Gastroesophageal sphincter (tissue), 4 donors: Measurements from ENCODE around the gene CCDC81. TPM values are rescaled to one million over a fixed set of nuclear protein-coding genes. Genes with fewer than 3 reads are reported as not detected.
"Not testable (repeated sequence)": the region's sequence is repeated elsewhere in the genome, so short reads cannot be mapped to it uniquely, and the experiment has no call there.

Experiments
- ATAC-seq: fragments of 150-250 bp; one replicate; pipeline ENCODE4 v1.9.1; 2016; ENCODE audit warnings: mild to moderate bottlenecking, moderate library complexity
- H3K27ac ChIP-seq, 4 donors: fragments of 200-600 bp; sonication (generic) in 3 of 4; 1 replicate in 3 of 4; 2 replicates in 1 of 4; pipeline ENCODE4 v1.5.1; 2016 to 2019
- H3K27me3 ChIP-seq: fragments of 200-600 bp; sonication (generic); one replicate; pipeline ENCODE4 v1.5.1; 2019
- H3K36me3 ChIP-seq, 2 donors: fragments of 200-600 bp; sonication (generic); one replicate each; pipeline ENCODE4 v1.5.1; 2019; ENCODE audit warnings: control low read depth in 1 of 2
- H3K4me1 ChIP-seq, 3 donors: fragments of 200-600 bp; sonication (generic); 1 replicate in 2 of 3; 2 replicates in 1 of 3; pipeline ENCODE4 v1.5.1; 2016 to 2019; ENCODE audit warnings: control low read depth in 2 of 3
- H3K4me3 ChIP-seq, 2 donors: fragments of 200-600 bp; sonication (generic); one replicate each; pipeline ENCODE4 v1.5.1; 2019; ENCODE audit warnings: mild to moderate bottlenecking in 1 of 2, moderate library complexity in 1 of 2
- H3K9me3 ChIP-seq, 3 donors: fragments of 200-600 bp; sonication (generic); one replicate each; pipeline ENCODE4 v1.5.1; 2017 to 2019; ENCODE audit warnings: control low read depth in 2 of 3
- EP300 ChIP-seq: sonication (generic); formaldehyde crosslinking; IDR thresholded peaks from one replicate; pipeline ENCODE4 v1.6.1; 2017; ENCODE audit warnings: antibody characterized with exemption, mild to moderate bottlenecking
- POLR2A ChIP-seq, 2 donors: fragments of 450-650 bp; IDR thresholded peaks; one replicate each; pipeline ENCODE4 v1.6.1; 2017; ENCODE audit warnings: antibody characterized with exemption in 2 of 2, mild to moderate bottlenecking in 2 of 2, moderate library complexity in 1 of 2
- POLR2AphosphoS5 ChIP-seq: sonication (generic); formaldehyde crosslinking; IDR thresholded peaks from one replicate; pipeline ENCODE4 v1.6.1; 2017; ENCODE audit warnings: antibody characterized with exemption
- WGBS, 2 donors: methylation state at CpG; one replicate each; pipeline ENCODE4 v1.1.5; 2018; ENCODE audit warnings: low coverage in 1 of 2; 5-methylcytosine and 5-hydroxymethylcytosine counted together
- total RNA-seq, 4 donors: library from RNA; depleted of rRNA; stranded (reverse); fragments of >200 nt; gene quantifications; one replicate each; pipeline ENCODE4 v1.1.0, GENCODE V29; 2016
- TF ChIP-seq, protein P1 (sequence below), 4 experiments: fragments of 200-600 bp in 2 of 4; fragments of 450-650 bp in 2 of 4; sonication (generic) in 1 of 4; IDR thresholded peaks; one replicate each; pipeline ENCODE4 v1.5.1; 2017 to 2019; ENCODE audit warnings: antibody characterized with exemption in 4 of 4, mild to moderate bottlenecking in 2 of 4, moderate library complexity in 2 of 4

CCDC81 gene
- total RNA-seq, result 1 to 10 TPM in 1 of 4 donors, under 1 TPM in 2, not detected in 1; 0.23 to 3.7 (median 0.40) TPM

DNA sequence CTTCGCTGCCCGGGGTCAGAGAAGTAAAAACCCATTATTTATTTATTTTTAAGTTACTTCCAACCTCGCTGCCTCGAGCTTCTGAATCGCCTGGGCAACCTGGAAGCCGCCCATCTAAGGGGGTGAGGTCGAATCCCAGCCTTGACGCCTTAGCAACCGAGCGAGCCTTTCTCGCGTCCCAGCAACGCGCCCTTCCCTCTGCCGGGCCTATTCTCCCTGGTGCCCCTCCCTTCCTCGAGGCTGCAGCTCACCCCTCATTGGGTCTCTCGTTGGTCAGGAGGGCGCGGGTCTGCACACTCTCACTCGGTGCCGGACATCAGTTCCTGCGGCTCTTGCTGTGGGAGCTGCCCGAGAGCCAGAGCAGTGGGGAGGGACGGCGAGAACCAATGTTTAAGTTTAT lies at the start of gene CCDC81:
TSS of gene CCDC81 (plus strand) at position 302 of the 400 bp plus-strand sequence. CDS start 277 bp downstream, outside the sequence.
- peaks cover 0 to 6% (median 0%) of the 10 kb centered on the region in 3 donors for H3K4me1 ChIP-seq
- TF ChIP-seq POLR2AphosphoS5, result no peak
- H3K36me3 ChIP-seq, result no peaks in the 10 kb centered on the region
- 5 to 7% methylated on average over 10 to 23 of the region's 25 CpGs for WGBS, 2 donors
- H3K9me3 ChIP-seq, result no peaks in the 10 kb centered on the region
- peak within 1 kb of the TSS in 1 of 2 donors; percentile 25 for H3K4me3 ChIP-seq
- no peak within 1 kb of the TSS for H3K27ac ChIP-seq
- H3K27me3 ChIP-seq, result no peaks in the 10 kb centered on the region
- no peak for ATAC-seq

DNA sequence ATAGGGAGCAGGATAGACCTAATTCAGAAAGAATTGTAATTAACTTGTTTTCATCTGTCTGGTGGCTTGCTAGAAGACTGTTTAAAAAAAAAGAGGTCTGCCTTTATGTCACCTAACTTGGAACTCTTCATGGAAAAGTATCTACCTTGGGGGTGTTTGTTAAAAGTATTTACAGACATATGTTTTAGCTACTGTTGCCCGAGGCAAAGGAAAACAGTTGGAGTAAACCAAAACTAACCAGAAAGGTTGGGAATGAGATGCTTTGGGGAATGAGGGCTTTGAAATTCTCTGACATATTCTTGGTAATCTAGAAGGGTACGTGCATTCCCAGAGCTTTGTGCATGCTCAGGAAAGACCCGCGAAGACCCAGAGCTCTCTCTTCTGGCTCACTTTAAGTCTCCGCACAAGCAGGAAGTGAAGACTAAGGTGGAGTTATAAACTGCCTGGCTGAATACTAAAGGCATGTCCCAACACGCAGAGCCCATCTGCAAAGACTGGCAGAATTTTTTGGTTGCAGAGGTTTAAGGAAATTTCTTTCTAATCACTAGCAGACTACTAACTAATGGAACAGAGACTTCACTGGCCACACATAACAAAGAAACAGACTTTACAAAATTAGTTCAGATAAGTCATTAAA lies 39.4 kb upstream of the CCDC81 start:
- no peak overlapping the region for H3K27ac ChIP-seq
- TF ChIP-seq, protein P1, sequence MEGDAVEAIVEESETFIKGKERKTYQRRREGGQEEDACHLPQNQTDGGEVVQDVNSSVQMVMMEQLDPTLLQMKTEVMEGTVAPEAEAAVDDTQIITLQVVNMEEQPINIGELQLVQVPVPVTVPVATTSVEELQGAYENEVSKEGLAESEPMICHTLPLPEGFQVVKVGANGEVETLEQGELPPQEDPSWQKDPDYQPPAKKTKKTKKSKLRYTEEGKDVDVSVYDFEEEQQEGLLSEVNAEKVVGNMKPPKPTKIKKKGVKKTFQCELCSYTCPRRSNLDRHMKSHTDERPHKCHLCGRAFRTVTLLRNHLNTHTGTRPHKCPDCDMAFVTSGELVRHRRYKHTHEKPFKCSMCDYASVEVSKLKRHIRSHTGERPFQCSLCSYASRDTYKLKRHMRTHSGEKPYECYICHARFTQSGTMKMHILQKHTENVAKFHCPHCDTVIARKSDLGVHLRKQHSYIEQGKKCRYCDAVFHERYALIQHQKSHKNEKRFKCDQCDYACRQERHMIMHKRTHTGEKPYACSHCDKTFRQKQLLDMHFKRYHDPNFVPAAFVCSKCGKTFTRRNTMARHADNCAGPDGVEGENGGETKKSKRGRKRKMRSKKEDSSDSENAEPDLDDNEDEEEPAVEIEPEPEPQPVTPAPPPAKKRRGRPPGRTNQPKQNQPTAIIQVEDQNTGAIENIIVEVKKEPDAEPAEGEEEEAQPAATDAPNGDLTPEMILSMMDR (IDR thresholded peaks at IDR 0.05), result no peak
- no peak for TF ChIP-seq EP300
- no peak for TF ChIP-seq POLR2A (IDR thresholded peaks at IDR 0.05)
- TF ChIP-seq POLR2AphosphoS5, result no peak
- 72 to 82% methylated on average over 4 of the region's 6 CpGs for WGBS, 2 donors
- H3K9me3 ChIP-seq, result no peaks in the 10 kb centered on the region
- no peak overlapping the region for H3K4me3 ChIP-seq
- no peak for ATAC-seq
- H3K36me3 ChIP-seq, result peaks cover 0 to 51% of the 10 kb centered on the region in 2 donors
- no peaks in the 10 kb centered on the region for H3K4me1 ChIP-seq
- no peaks in the 10 kb centered on the region for H3K27me3 ChIP-seq

DNA sequence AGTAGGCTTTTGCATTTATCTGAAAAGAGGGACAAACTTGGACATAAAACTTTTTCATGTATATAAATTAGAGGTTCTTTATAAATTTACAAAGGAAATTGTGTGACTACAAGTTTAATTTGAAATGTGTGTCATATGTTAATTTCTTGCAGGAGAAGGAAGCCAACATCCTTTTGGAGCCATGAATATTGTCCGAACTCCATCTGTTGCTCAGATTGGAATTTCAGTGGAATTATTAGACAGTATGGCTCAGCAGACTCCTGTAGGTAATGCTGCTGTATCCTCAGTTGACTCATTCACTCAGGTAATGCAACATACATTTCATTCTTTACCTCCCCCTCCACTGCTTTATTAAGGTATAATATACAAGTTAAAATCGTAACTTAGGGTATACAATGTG lies 37.5 kb upstream of the CCDC81 start:
- 79 to 97% methylated on average over 2 of the region's 2 CpGs for WGBS, 2 donors
- no peak for ATAC-seq
- TF ChIP-seq EP300 (no peak), POLR2AphosphoS5 (no peak), POLR2A (IDR thresholded peaks at IDR 0.05) (no peak)
- TF ChIP-seq, protein P1 (IDR thresholded peaks at IDR 0.05), result no peak
- Histone ChIP-seq H3K36me3 (peaks cover 0 to 45% of the 10 kb centered on the region in 2 donors), H3K27ac (no peak overlapping the region), H3K4me3 (no peak overlapping the region), H3K9me3 (no peaks in the 10 kb centered on the region), H3K4me1 (peaks cover 0 to 4% (median 0%) of the 10 kb centered on the region in 3 donors), H3K27me3 (no peaks in the 10 kb centered on the region)

DNA sequence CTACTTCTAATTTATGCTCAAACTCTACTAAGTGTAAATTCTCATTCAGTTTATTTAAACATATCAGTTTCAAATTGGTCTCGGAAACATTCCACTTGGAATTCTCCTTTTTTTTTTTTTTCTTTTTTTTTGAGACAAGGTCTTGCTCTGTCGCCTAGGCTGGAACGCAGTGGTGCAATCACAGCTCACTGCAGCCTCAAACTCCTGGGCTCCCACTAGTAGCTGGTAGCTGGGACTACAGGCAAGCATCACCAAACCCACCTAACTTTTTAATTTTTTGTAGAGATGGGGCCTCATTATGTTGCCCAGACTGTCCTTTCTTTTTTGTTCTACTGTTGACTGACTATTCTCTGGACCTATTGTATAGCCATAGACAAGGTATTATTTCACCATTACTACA lies 33.3 kb upstream of the CCDC81 start:
- Histone ChIP-seq H3K27me3 (no peaks in the 10 kb centered on the region), H3K27ac (no peak overlapping the region), H3K36me3 (peaks cover 0 to 39% of the 10 kb centered on the region in 2 donors), H3K4me3 (no peak overlapping the region), H3K9me3 (no peaks in the 10 kb centered on the region), H3K4me1 (peaks cover 0 to 4% (median 0%) of the 10 kb centered on the region in 3 donors)
- 67 to 76% methylated on average over 1 to 3 of the region's 3 CpGs for WGBS, 2 donors
- ATAC-seq, result no peak
- TF ChIP-seq EP300 (no peak), POLR2AphosphoS5 (no peak), POLR2A (IDR thresholded peaks at IDR 0.05) (no peak)
- TF ChIP-seq, protein P1 (IDR thresholded peaks at IDR 0.05), result no peak

DNA sequence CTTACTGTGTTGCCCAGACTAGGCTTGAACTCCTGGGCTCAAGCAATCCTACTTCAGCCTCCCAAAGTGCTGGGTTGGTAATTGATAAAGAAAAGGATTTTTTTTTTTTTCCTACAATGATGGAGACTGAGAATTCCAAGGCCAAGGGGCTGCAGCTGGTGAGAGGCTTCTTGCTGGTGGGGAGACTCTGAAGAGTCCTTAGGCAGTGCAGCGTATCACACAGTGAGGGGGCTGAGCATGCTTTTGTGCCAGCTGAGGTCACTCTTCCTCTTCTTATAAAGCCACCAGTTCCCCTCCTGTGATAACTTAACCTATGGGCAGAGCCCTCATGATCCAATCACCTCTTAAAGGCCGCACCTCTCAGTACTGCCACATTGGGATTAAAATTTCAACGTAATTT lies 28.2 kb upstream of the CCDC81 start:
- Histone ChIP-seq H3K27ac (no peak overlapping the region), H3K36me3 (peaks cover 0 to 18% of the 10 kb centered on the region in 2 donors), H3K9me3 (no peaks in the 10 kb centered on the region), H3K4me1 (peaks cover 0 to under 1% (median 0%) of the 10 kb centered on the region in 3 donors), H3K4me3 (no peak overlapping the region), H3K27me3 (no peaks in the 10 kb centered on the region)
- no peak for TF ChIP-seq EP300
- no peak for ATAC-seq
- WGBS, 2 donors, result 71% methylated on average over 3 of the region's 3 CpGs; no CpG with 5 or more reads in 1 of the 2 donors

DNA sequence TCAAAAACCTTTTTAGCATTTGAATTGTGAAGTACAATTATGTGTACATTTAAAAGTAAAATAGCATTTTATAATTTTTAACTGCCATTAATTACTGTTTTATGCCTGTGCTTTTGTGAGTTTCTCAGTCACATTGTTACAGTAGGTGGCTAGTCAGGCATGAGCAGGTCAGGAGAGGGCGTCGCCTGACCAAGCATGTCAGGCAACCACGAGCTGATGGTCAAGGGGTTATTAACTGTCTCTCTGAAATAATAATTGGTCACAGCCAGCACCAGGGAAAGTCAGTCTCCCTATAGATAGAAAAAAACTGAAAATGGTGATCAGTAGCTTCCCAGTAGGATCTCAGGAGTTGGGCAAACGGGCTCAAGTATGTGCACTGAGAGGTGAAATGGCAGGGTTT lies 19.4 kb upstream of the CCDC81 start:
- WGBS, 2 donors, result 78 to 79% methylated on average over 2 to 4 of the region's 4 CpGs
- no peak overlapping the region for H3K4me3 ChIP-seq

DNA sequence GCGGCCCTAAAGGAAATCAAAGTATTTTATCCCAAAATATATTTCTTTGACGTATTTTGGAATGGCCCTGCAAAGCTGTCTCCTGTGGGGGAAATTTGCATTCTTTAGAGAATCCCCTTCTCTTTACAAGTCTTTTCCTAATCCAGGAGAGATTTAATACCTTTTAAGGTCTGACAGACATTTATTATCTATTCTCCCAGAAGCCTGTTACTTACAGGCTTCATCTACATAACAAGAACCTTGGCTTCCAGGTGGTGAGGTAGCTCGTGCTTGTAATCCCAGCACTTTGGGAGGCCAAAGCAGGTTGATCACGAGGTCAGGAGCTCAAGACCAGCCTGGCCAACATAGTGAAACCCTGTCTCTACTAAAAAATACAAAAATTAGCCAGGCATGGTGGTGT lies 17.3 kb upstream of the CCDC81 start:
- 74 to 90% methylated on average over 2 to 4 of the region's 4 CpGs for WGBS, 2 donors
- H3K27me3 ChIP-seq, ATAC-seq, H3K27ac ChIP-seq, H3K9me3 ChIP-seq, H3K36me3 ChIP-seq, H3K4me3 ChIP-seq, H3K4me1 ChIP-seq: not testable (repeated sequence)

More for the DNA sequence above, 19.4 kb upstream of the CCDC81 start:
- Histone ChIP-seq H3K4me1 (no peaks in the 10 kb centered on the region), H3K36me3 (no peaks in the 10 kb centered on the region), H3K27ac (no peak overlapping the region), H3K9me3 (no peaks in the 10 kb centered on the region), H3K27me3 (no peaks in the 10 kb centered on the region)
- ATAC-seq, result no peak
- TF ChIP-seq POLR2A (IDR thresholded peaks at IDR 0.05) (no peak), EP300 (no peak), POLR2AphosphoS5 (no peak)
- TF ChIP-seq, protein P1 (IDR thresholded peaks at IDR 0.05), result no peak
